ENCODE measurements around the gene COX19. TPM values are rescaled to one million over a fixed set of nuclear protein-coding genes. Genes with fewer than 3 reads are reported as not detected.

The COX19 gene
- total and polyA plus RNA-seq, 2 donors from 2014 or later: 4.8 to 14.7 TPM

DNA sequence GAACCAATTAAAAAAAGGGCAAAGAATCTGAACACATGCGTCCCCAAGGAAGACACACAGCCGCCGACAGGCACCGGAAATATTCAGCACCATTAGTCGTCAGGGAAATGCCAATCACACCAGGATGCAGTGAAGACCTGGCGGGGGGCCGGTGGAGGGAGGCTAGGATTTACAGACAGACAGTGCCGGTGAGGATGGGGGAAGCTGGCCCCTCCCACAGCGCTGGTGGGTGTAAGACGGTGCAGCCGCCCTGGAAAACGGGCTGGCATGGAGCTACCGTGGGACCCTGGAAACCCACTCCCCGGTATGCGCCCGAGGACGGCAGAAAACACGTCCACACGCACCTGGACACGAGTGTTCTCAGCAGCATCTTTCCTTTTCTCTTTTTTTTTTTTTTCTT, 16.1 kb downstream of the COX19 start:
- H3K9me3 ChIP-seq (ENCODE audit: control insufficient read depth in 2 of 3, insufficient read depth in 1 of 3, low read length in 3 of 3): no peaks in the 10 kb centered on the region
- H3K36me3 ChIP-seq (ENCODE audit: control insufficient read depth in 2 of 3, insufficient read depth in 3 of 3, low read length in 3 of 3): no peaks in the 10 kb centered on the region
- intact Hi-C loops (cut with DNase I): no loop called here
- H3K4me3 ChIP-seq (ENCODE audit: low read length in 3 of 3): no peak overlapping the region
- H3K4me1 ChIP-seq (ENCODE audit: control insufficient read depth in 2 of 3, insufficient read depth in 2 of 3, low read depth in 1 of 3, low read length in 3 of 3): peaks cover 0 to 17% (median 5%) of the 10 kb centered on the region in 3 donors
- DNase-seq (peak in 2 of 5 donors; percentile 43 to 66), FAIRE-seq (no peak)
- no peak for TF ChIP-seq CTCF (IDR thresholded peaks at IDR 0.05; ENCODE audit: borderline replicate concordance, extremely low read depth, insufficient read depth)
- no peak overlapping the region for H3K9ac ChIP-seq (ENCODE audit: low read length in 3 of 3)
- no peak overlapping the region for H3K27ac ChIP-seq (ENCODE audit: low read depth in 2 of 2, low read length in 2 of 2)
- H3K27me3 ChIP-seq (ENCODE audit: control insufficient read depth, insufficient read depth, low read length): no peaks in the 10 kb centered on the region

DNA sequence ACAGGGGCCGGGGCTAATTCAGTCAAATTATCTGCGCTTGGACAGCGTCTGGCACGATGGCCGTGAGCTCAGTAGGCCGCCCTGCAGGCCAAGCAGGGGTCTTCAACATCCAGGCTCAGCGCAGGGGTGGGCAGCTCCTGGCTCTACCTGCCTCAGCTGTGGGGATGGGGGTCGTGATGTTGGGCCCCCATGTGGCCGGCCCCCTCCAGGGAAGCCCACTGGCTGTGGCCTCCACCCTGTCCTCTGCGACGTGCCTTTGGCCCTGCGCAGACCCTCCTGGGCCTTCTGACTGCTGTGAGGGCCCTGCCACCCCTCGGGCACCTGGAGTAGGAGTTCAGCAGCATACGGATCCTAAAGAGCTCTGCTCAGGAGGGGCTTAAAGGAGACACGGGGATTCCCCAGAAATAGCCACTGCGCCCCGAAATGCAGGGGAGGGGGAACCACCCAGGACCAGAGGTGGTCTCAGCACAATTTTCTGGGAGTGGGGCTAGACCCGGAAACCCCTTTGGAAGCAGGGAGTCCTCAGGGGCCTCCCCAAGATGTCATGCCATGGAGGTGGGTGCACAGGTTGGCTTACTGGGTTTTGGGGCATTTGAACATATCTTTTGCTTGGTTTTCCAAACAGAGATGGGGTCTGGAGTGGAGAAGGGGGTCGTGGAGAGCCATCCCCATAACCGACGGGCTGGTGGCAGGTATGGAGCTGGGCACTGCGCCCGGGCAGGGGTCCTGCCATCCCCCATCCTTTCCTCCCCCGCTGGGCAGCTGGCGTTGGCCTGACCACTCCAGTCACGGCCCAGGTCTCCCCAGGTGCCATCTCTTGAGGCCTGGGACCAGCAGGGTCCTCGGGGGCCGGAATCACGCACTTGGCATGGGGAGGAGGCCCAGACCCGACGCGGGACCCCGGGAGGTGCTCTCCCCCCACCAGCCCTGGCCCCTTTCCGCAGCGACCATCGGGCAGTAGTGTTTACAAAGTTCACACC, 16.8 kb downstream of the COX19 start:
- intact Hi-C loops (cut with DNase I): no loop called here
- FAIRE-seq (no peak), DNase-seq (peak in 2 of 5 donors; percentile 45 to 68)
- no peaks in the 10 kb centered on the region for H3K36me3 ChIP-seq (ENCODE audit: control insufficient read depth in 2 of 3, insufficient read depth in 3 of 3, low read length in 3 of 3)
- H3K9me3 ChIP-seq (ENCODE audit: control insufficient read depth in 2 of 3, insufficient read depth in 1 of 3, low read length in 3 of 3): no peaks in the 10 kb centered on the region
- TF ChIP-seq CTCF (IDR thresholded peaks at IDR 0.05; ENCODE audit: borderline replicate concordance, extremely low read depth, insufficient read depth): no peak
- peak overlapping the region in 1 of 2 donors; percentile 28 for H3K27ac ChIP-seq (ENCODE audit: low read depth in 2 of 2, low read length in 2 of 2)
- no peaks in the 10 kb centered on the region for H3K27me3 ChIP-seq (ENCODE audit: control insufficient read depth, insufficient read depth, low read length)
- H3K4me1 ChIP-seq (ENCODE audit: control insufficient read depth in 2 of 3, insufficient read depth in 2 of 3, low read depth in 1 of 3, low read length in 3 of 3): peaks cover 0 to 12% (median under 1%) of the 10 kb centered on the region in 3 donors
- H3K4me3 ChIP-seq (ENCODE audit: low read length in 3 of 3): no peak overlapping the region
- H3K9ac ChIP-seq (ENCODE audit: low read length in 3 of 3): no peak overlapping the region

DNA sequence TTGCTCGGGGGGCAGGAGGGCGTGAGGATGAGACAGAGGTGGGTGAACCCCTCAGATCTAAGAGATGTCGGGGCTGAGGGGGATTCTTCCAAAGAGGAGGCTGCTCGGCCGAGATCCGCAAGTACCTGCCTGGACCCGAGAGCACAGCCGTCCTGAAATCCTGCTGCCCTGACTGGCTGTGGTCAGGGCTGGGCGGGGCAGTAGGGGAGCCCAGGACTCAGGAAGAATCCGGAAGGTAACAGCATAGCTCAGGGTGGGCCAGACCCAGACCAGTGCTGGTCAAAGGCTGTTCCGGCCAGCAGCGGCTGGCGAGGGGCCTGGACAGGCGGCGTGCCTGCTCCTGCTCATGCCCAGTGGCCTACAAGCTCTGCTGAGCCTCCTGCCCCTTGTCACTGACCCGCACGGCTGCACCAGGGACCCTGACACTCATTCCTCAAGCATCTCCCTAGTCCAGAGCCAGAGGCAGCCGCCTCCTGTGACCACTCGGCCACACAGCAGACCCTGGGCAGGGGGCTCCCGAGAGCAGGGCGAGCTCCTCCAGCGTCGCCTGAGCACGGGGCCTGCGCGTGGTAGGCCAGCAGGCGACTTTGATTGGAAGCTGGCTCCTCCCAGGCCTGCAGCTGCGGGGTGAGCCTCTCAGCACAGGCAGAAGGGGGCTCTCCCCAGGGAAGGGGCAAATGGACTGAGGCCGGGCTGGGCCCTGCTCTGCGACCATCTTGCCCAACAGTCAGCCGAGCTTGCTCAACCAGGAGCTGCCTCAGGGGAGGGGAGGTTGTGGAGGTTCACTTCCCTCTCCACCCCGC, 17.7 kb downstream of the COX19 start:
- no peak overlapping the region for H3K4me3 ChIP-seq (ENCODE audit: low read length in 3 of 3)
- H3K27me3 ChIP-seq (ENCODE audit: control insufficient read depth, insufficient read depth, low read length): no peaks in the 10 kb centered on the region
- TF ChIP-seq CTCF (IDR thresholded peaks at IDR 0.05; ENCODE audit: borderline replicate concordance, extremely low read depth, insufficient read depth): no peak
- peaks cover 0 to 18% (median 0%) of the 10 kb centered on the region in 3 donors for H3K4me1 ChIP-seq (ENCODE audit: control insufficient read depth in 2 of 3, insufficient read depth in 2 of 3, low read depth in 1 of 3, low read length in 3 of 3)
- peak overlapping the region; percentile 40 to 65 for H3K27ac ChIP-seq (ENCODE audit: low read depth in 2 of 2, low read length in 2 of 2)
- no peak overlapping the region for H3K9ac ChIP-seq (ENCODE audit: low read length in 3 of 3)
- intact Hi-C loops (cut with DNase I): no loop called here
- DNase-seq: peak in 2 of 5 donors; percentile 63 to 81
- no peaks in the 10 kb centered on the region for H3K36me3 ChIP-seq (ENCODE audit: control insufficient read depth in 2 of 3, insufficient read depth in 3 of 3, low read length in 3 of 3)
- H3K9me3 ChIP-seq (ENCODE audit: control insufficient read depth in 2 of 3, insufficient read depth in 1 of 3, low read length in 3 of 3): no peaks in the 10 kb centered on the region
- FAIRE-seq: no peak

All from kidney (tissue), 14 donors.